Measurements from ENCODE around the gene GJB3. TPM values are rescaled to one million over a fixed set of nuclear protein-coding genes. Genes with fewer than 3 reads are reported as not detected.
A peak's percentile ranks its signal among the peaks of the same experiment; 100 is the strongest.

GJB3 gene
- total RNA-seq, 6 experiments from 2014 or later, result 0.12 to 1.3 (median 0.23) TPM

DNA sequence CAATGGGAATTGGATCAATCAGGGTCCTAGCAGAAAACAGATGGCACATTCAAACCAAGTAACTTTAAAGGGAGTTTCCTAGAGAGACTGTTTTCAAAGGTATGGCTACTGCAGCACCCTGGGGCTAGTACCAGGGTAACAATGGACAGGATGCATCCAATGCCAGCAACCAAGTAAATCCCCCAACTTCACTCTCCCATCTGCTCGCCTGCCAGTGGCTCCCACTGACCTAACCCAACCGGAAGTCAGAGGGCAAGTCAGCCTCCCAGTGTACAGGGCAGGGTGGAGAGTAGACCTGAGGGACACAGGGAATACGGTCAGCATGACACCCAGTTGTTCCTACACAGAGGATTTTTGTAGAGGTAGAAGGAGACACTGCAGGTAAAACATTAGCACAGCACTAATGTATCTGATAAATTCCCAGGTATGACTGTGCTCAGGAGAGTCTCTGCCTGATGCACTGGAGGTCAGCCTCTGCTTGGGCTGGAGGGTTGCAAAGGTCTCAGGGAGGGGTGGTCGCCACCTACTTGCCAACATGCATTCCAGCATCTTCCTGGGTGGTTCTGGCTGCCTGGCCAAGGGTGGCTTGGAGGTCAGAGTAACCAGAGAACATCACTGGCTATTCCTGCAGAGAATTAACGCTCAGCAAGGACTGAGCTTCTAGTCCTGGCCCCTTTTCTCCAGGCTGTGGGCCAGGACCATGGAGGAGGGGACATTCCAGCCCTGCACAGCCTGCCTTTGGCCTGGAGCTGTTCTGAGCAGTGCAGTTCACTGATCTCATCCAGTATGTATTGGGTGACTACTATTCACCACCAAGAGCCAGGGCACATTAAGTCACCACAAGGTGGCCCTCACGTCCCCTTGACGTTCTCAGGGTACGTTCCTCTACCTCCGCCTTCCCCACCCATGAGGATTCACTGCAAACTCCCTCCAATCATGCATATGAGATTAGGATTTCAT is 6.7 kb downstream of the GJB3 start:
- intact Hi-C loops (cut with DNase I), result loop anchor here in 1 of 2 donors (5.0 kb wide), 1 partner anchor 65 kb away; no protein-coding TSS in a partner anchor
- Histone ChIP-seq H3K36me3 (no peaks in the 10 kb centered on the region), H3K4me3 (no peak overlapping the region), H3K27ac (no peak overlapping the region), H3K27me3 (no peaks in the 10 kb centered on the region), H3K9me3 (no peaks in the 10 kb centered on the region), H3K4me1 (peaks cover 0 to 14% (median 6%) of the 10 kb centered on the region in 4 donors)
- DNase-seq, result no peak
- 25% methylated on average over 5 of the region's 9 CpGs for WGBS (ENCODE audit: insufficient coverage, low coverage, low lambda C conversion rate, missing lambda C conversion rate)
- peak in 3 of 4 donors; percentile 1 to 15 (median 11) for ATAC-seq
- TF ChIP-seq, protein P1, sequence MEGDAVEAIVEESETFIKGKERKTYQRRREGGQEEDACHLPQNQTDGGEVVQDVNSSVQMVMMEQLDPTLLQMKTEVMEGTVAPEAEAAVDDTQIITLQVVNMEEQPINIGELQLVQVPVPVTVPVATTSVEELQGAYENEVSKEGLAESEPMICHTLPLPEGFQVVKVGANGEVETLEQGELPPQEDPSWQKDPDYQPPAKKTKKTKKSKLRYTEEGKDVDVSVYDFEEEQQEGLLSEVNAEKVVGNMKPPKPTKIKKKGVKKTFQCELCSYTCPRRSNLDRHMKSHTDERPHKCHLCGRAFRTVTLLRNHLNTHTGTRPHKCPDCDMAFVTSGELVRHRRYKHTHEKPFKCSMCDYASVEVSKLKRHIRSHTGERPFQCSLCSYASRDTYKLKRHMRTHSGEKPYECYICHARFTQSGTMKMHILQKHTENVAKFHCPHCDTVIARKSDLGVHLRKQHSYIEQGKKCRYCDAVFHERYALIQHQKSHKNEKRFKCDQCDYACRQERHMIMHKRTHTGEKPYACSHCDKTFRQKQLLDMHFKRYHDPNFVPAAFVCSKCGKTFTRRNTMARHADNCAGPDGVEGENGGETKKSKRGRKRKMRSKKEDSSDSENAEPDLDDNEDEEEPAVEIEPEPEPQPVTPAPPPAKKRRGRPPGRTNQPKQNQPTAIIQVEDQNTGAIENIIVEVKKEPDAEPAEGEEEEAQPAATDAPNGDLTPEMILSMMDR (IDR thresholded peaks at IDR 0.05), result peak; percentile 27 to 31 (median 30)
- TF ChIP-seq POLR2A (IDR thresholded peaks at IDR 0.05), result no peak

DNA sequence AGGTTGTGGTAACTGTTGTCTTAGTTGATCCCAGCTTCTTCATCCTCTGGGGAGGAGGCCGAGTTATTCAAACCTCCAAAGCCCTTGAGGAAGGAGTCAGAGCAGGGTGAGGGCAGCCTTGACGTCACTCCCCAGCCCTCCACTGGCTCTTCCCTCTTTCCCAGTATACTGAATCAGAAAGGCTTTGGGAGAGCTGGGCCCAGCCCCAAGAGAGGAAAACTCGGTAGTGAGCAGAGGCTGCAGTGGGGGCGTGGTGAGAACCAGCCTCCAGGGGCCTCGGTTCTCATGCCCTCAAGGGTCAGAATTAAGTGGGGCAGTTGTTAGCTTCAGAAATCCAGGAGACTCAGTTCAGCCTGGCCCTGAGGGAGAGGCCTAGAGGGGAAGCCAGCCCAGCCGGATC is 10.0 kb downstream of the GJB3 start:
- Histone ChIP-seq H3K36me3 (peaks cover 0 to 4% (median 0%) of the 10 kb centered on the region in 4 donors), H3K27me3 (no peaks in the 10 kb centered on the region), H3K9me3 (no peaks in the 10 kb centered on the region), H3K4me3 (no peak overlapping the region), H3K27ac (no peak overlapping the region), H3K4me1 (peaks cover 0 to 10% (median 2%) of the 10 kb centered on the region in 4 donors)
- WGBS (ENCODE audit: insufficient coverage, low coverage, low lambda C conversion rate, missing lambda C conversion rate), result 67% methylated on average over 4 of the region's 6 CpGs
- intact Hi-C loops (cut with DNase I), result loop anchor here in 1 of 2 donors (5.0 kb wide), 1 partner anchor 46 kb away; no protein-coding TSS in a partner anchor
- no peak for ATAC-seq
- DNase-seq, result no peak
- no peak for TF ChIP-seq POLR2A (IDR thresholded peaks at IDR 0.05)
- TF ChIP-seq, protein P1 (IDR thresholded peaks at IDR 0.05), result no peak

DNA sequence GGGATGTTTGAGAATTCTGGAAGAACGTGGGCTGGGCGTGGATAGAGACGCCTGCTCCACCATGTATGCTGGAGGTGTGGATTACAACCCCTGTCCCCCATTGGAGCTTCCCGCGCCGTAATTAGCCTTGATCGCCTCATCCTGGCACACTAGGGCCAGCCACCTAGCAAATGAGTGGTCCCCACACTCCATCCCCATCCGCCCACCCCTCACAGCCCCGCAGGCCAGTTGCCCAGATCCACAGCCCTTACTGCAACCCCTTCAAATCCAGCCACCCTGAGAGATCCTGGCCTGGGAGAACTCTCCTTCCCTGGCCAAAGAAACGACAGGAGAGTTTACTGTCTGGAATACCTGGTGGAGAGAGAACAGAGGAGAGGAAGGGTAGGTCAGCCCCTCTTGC is 11.4 kb downstream of the GJB3 start:
- WGBS (ENCODE audit: insufficient coverage, low coverage, low lambda C conversion rate, missing lambda C conversion rate), result 55% methylated on average over 4 of the region's 10 CpGs
- H3K36me3 ChIP-seq, result peaks cover 0 to 4% (median 0%) of the 10 kb centered on the region in 4 donors
- DNase-seq (no peak), ATAC-seq (no peak)
- no peaks in the 10 kb centered on the region for H3K9me3 ChIP-seq
- H3K4me1 ChIP-seq, result no peaks in the 10 kb centered on the region
- no peak overlapping the region for H3K4me3 ChIP-seq
- intact Hi-C loops (cut with DNase I), result loop anchor here in 1 of 2 donors (5.0 kb wide), 1 partner anchor 45 kb away; no protein-coding TSS in a partner anchor
- TF ChIP-seq, protein P1 (IDR thresholded peaks at IDR 0.05), result no peak
- TF ChIP-seq POLR2A (IDR thresholded peaks at IDR 0.05), result no peak
- no peaks in the 10 kb centered on the region for H3K27me3 ChIP-seq
- H3K27ac ChIP-seq, result no peak overlapping the region

DNA sequence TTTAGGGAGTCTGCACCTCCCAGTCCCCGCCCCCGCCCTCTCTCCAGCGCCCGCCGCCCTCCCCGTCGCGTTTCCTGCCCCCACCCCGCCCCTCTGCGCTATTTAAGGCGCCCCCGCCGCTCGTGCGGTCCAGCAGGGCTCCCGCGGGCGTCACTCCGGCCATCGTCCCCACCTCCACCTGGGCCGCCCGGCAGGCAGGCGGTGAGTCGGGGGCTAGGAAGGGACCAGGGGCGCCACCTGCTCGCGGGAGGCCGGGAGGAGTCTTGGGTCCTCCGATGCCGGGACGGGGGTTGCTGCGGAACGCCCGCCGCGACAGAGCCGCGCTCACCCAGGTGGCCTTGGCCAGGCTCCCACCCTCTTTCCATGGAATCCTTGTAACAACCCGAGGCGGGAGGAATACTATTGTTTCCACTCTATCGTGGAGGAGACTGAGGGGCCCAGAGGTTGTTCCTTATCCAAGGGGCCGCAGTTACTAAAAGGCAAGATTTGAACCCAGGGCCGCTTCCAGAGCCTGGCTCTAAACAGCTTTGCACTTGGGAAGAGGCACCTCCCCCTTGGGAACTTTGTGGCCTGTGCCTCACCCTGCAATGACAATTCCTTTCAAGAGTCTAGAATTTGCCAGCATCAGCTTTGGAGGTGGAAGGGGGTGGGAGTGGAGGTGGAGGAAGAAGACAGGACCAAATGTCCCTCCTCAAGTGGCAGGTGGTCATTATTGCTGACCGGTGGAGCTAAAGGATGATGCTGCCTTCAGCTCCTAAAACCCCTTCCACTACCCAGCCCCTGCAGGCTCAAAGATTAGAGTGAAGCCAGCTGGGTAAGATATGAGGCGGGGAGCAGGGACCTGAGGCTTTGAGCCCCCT is 12.1 kb downstream of the GJB3 start, which contains the start of gene GJA4:
TSS of gene GJA4 (plus strand) at position 132 of the 860 bp plus-strand sequence. CDS start 1,215 bp downstream, outside the sequence.
- Histone ChIP-seq H3K4me1 (no peaks in the 10 kb centered on the region), H3K36me3 (peaks cover 0 to 4% (median 0%) of the 10 kb centered on the region in 4 donors), H3K27ac (peak within 1 kb of the TSS; percentile 56 to 72 (median 64)), H3K27me3 (no peaks in the 10 kb centered on the region), H3K4me3 (peak within 1 kb of the TSS; percentile 33 to 42 (median 39)), H3K9me3 (no peaks in the 10 kb centered on the region)
- WGBS (ENCODE audit: insufficient coverage, low coverage, low lambda C conversion rate, missing lambda C conversion rate), result 8% methylated on average over 10 of the region's 45 CpGs
- TF ChIP-seq POLR2A (IDR thresholded peaks at IDR 0.05), result no peak
- TF ChIP-seq, protein P1 (IDR thresholded peaks at IDR 0.05), result no peak
- ATAC-seq (peak; percentile 18 to 43 (median 26)), DNase-seq (peak in 1 of 3 donors; percentile 50)
- intact Hi-C loops (cut with DNase I), result loop anchor here in 1 of 2 donors (5.0 kb wide), 1 partner anchor 44 kb away; no protein-coding TSS in a partner anchor

All from right lobe of liver (tissue), 6 donors.